ENCODE results near the gene TFRC.
"Not testable (repeated sequence)": the region's sequence is repeated elsewhere in the genome, so short reads cannot be mapped to it uniquely, and the experiment has no call there.

Gene TFRC

GRCh38 chr3:196081002-196081833 lies 672 bp downstream of the TFRC start:
- FAIRE-seq = no peak

GRCh38 chr3:196080101-196080846 lies 1.6 kb downstream of the TFRC start:
- FAIRE-seq = not testable (repeated sequence)

- no peak for FAIRE-seq
Measured at GRCh38 chr3:196079682-196080081, 2.2 kb downstream of the TFRC start.

- FAIRE-seq = no peak
Measured at GRCh38 chr3:196075013-196075412, 6.9 kb downstream of the TFRC start.

- no peak for FAIRE-seq
Measured at GRCh38 chr3:196073255-196073753, 8.6 kb downstream of the TFRC start.

GRCh38 chr3:196072313-196072712 lies 9.6 kb downstream of the TFRC start:
- FAIRE-seq = no peak

- not testable (repeated sequence) for FAIRE-seq
Measured at GRCh38 chr3:196068812-196069211, 13.1 kb downstream of the TFRC start.

GRCh38 chr3:196067439-196067838 lies 14.5 kb downstream of the TFRC start:
- FAIRE-seq = no peak

GRCh38 chr3:196063971-196064370 lies 17.9 kb downstream of the TFRC start:
- no peak for FAIRE-seq

- no peak for FAIRE-seq
Measured at GRCh38 chr3:196063456-196063855, 18.4 kb downstream of the TFRC start.

GRCh38 chr3:196063049-196063448 lies 18.8 kb downstream of the TFRC start:
- no peak for FAIRE-seq

- FAIRE-seq = no peak
Measured at GRCh38 chr3:196060834-196061233, 21.1 kb downstream of the TFRC start.

GRCh38 chr3:196057760-196058331 lies 24.0 kb downstream of the TFRC start:
- no peak for FAIRE-seq

GRCh38 chr3:196056371-196056770 lies 25.5 kb downstream of the TFRC start:
- not testable (repeated sequence) for FAIRE-seq

- no peak for FAIRE-seq
Measured at GRCh38 chr3:196055683-196056270, 26.1 kb downstream of the TFRC start.

GRCh38 chr3:196055240-196055639 lies 26.6 kb downstream of the TFRC start:
- no peak for FAIRE-seq

GRCh38 chr3:196054661-196055060 lies 27.2 kb downstream of the TFRC start:
- FAIRE-seq = no peak

- FAIRE-seq = no peak
Measured at GRCh38 chr3:196053487-196053886, 28.4 kb downstream of the TFRC start.

GRCh38 chr3:196051282-196052076 lies 30.4 kb downstream of the TFRC start:
- FAIRE-seq = no peak

- no peak for FAIRE-seq
Measured at GRCh38 chr3:196050597-196050996, 31.3 kb downstream of the TFRC start.

GRCh38 chr3:196049653-196050052 lies 32.2 kb downstream of the TFRC start:
- FAIRE-seq = no peak

- FAIRE-seq = no peak
Measured at GRCh38 chr3:196048922-196049598, 32.8 kb downstream of the TFRC start.

Measured in A204.1 (cell line).